Cerebellar nuclear complex (tissue), 1 donor: Measurements from ENCODE around the gene MIF4GD.
"Not testable (repeated sequence)": the region's sequence is repeated elsewhere in the genome, so short reads cannot be mapped to it uniquely, and the experiment has no call there.

Experiments used
- DNase-seq, 2 experiments: peaks; one replicate each; lab custom pipeline; 2025; lab: John Stamatoyannopoulos, UW

MIF4GD gene

GRCh38 chr17:75270966-75271232, at the start of gene MIF4GD:
MIF4GD (minus strand) TSS chr17:75271231; CDS start chr17:75270195, 1,036 bp downstream.
- DNase-seq = no peak

GRCh38 chr17:75319904-75320691, 49.1 kb upstream of the MIF4GD start:
- DNase-seq = no peak

GRCh38 chr17:75318615-75319222, 47.7 kb upstream of the MIF4GD start:
- DNase-seq = no peak

- DNase-seq = no peak
These were observed 47.2 kb upstream of the MIF4GD start for GRCh38 chr17:75318211-75318610.

- no peak for DNase-seq
These were observed 46.6 kb upstream of the MIF4GD start for GRCh38 chr17:75317671-75318070.

GRCh38 chr17:75316253-75316652, 45.2 kb upstream of the MIF4GD start:
- no peak for DNase-seq

- no peak for DNase-seq
These were observed 44.7 kb upstream of the MIF4GD start for GRCh38 chr17:75315541-75316243.

- no peak for DNase-seq
These were observed 43.0 kb upstream of the MIF4GD start for GRCh38 chr17:75313941-75314551.

- no peak for DNase-seq
These were observed 38.0 kb upstream of the MIF4GD start for GRCh38 chr17:75308732-75309629.

GRCh38 chr17:75307957-75308731, 37.1 kb upstream of the MIF4GD start:
- DNase-seq = no peak

GRCh38 chr17:75301502-75302206, 30.6 kb upstream of the MIF4GD start:
- DNase-seq = no peak

GRCh38 chr17:75301049-75301448, 30.0 kb upstream of the MIF4GD start:
- no peak for DNase-seq

GRCh38 chr17:75300280-75300679, 29.2 kb upstream of the MIF4GD start:
- DNase-seq = no peak

GRCh38 chr17:75295201-75296158, 24.4 kb upstream of the MIF4GD start:
- DNase-seq = no peak

GRCh38 chr17:75292810-75293448, 21.9 kb upstream of the MIF4GD start:
- DNase-seq = not testable (repeated sequence)

GRCh38 chr17:75289832-75290337, 18.9 kb upstream of the MIF4GD start:
- DNase-seq = no peak

GRCh38 chr17:75289115-75289831, 18.2 kb upstream of the MIF4GD start, which contains the start of gene SLC25A19:
SLC25A19 (minus strand) TSS chr17:75289433; CDS start chr17:75286764, 2,669 bp downstream.
- DNase-seq = peak; percentile 82 to 94

GRCh38 chr17:75288770-75289114, 17.7 kb upstream of the MIF4GD start:
- no peak for DNase-seq
